ENCODE measurements around the gene LTBP2. TPM values are rescaled to one million over a fixed set of nuclear protein-coding genes. Genes with fewer than 3 reads are reported as not detected.

LTBP2 gene
- total and polyA plus RNA-seq, 2 of the 13 experiments (the other 11 are each of a cell fraction or from before 2014, with no cell fraction given), result 0.20 to 0.41 TPM

DNA sequence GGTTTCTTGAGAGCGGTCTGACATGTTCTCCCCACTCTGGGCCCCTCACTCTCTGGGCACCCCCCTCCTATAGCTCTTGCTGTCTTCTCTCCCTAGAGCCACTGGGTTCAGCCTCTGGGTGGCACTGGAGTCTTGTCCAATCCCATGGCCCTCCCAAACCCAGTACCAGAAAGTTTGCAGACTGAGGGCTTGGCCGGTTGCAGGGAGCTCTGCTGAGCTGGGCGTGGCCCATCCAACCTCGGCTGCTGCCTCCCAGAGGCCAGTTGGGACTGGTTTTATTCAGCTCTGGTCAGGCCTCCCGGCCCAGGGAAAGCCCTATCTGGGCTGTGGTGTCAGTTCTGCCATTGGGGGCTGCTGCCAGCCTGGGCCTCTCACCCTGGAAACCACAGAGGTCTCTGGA is 80.6 kb downstream of the LTBP2 start:
- no TSS peak for BruUV-seq (replicated peaks)
- peak; percentile 16 for DNase-seq (ENCODE audit: low spot score)

More for the DNA sequence above, 80.6 kb downstream of the LTBP2 start:
- ATAC-seq, result peak; percentile 84
- intact Hi-C loops (cut with micrococcal nuclease; ENCODE audit: unreplicated experiment), result no loop called here
- Histone ChIP-seq H3K4me3 (replicated peaks in 1 of 3; ENCODE audit: insufficient read depth in 1 of 3, low read depth in 2 of 3, low read length in 3 of 3) (no peak overlapping the region), H3K36me3 (replicated peaks in 1 of 2; ENCODE audit: control insufficient read depth in 1 of 2, insufficient read depth in 2 of 2, low read length in 2 of 2) (no peaks in the 10 kb centered on the region), H3K4me1 (ENCODE audit: insufficient read depth, low read length) (no peaks in the 10 kb centered on the region), H3K9ac (ENCODE audit: insufficient read depth, low read depth, low read length) (no peak overlapping the region), H3K79me2 (ENCODE audit: insufficient read depth, low read length) (no peaks in the 10 kb centered on the region), H3K27me3 (ENCODE audit: control insufficient read depth in 1 of 2, insufficient read depth in 2 of 2, low read length in 2 of 2) (peaks cover 3 to 51% of the 10 kb centered on the region in 2 experiments; a peak in 4 of 5 replicates), H3K4me2 (ENCODE audit: low read depth, low read length) (no peak overlapping the region), H3K27ac (ENCODE audit: extremely low read length, insufficient read depth, low read length) (no peak overlapping the region), H4K20me1 (ENCODE audit: insufficient read depth, low read length) (no peaks in the 10 kb centered on the region), H2AFZ (ENCODE audit: low read length) (no peak overlapping the region), H3K9me3 (ENCODE audit: low read length) (no peaks in the 10 kb centered on the region)
- 25% methylated on average over 4 of the region's 5 CpGs for WGBS (ENCODE audit: low lambda C conversion rate)
- in situ Hi-C loops (cut with HindIII; ENCODE audit: extremely low pct_ligation_motif_present, low pct_unique_long_range_greater_than_20kb), result no loop called here
- TF ChIP-seq, protein P1, sequence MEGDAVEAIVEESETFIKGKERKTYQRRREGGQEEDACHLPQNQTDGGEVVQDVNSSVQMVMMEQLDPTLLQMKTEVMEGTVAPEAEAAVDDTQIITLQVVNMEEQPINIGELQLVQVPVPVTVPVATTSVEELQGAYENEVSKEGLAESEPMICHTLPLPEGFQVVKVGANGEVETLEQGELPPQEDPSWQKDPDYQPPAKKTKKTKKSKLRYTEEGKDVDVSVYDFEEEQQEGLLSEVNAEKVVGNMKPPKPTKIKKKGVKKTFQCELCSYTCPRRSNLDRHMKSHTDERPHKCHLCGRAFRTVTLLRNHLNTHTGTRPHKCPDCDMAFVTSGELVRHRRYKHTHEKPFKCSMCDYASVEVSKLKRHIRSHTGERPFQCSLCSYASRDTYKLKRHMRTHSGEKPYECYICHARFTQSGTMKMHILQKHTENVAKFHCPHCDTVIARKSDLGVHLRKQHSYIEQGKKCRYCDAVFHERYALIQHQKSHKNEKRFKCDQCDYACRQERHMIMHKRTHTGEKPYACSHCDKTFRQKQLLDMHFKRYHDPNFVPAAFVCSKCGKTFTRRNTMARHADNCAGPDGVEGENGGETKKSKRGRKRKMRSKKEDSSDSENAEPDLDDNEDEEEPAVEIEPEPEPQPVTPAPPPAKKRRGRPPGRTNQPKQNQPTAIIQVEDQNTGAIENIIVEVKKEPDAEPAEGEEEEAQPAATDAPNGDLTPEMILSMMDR (CRISPR knock-in tag; IDR thresholded peaks at IDR 0.05), result peak; percentile 38
- TF ChIP-seq STAG1 (CRISPR knock-in tag; IDR thresholded peaks at IDR 0.05), result peak; percentile 43
- TF ChIP-seq, protein P2, sequence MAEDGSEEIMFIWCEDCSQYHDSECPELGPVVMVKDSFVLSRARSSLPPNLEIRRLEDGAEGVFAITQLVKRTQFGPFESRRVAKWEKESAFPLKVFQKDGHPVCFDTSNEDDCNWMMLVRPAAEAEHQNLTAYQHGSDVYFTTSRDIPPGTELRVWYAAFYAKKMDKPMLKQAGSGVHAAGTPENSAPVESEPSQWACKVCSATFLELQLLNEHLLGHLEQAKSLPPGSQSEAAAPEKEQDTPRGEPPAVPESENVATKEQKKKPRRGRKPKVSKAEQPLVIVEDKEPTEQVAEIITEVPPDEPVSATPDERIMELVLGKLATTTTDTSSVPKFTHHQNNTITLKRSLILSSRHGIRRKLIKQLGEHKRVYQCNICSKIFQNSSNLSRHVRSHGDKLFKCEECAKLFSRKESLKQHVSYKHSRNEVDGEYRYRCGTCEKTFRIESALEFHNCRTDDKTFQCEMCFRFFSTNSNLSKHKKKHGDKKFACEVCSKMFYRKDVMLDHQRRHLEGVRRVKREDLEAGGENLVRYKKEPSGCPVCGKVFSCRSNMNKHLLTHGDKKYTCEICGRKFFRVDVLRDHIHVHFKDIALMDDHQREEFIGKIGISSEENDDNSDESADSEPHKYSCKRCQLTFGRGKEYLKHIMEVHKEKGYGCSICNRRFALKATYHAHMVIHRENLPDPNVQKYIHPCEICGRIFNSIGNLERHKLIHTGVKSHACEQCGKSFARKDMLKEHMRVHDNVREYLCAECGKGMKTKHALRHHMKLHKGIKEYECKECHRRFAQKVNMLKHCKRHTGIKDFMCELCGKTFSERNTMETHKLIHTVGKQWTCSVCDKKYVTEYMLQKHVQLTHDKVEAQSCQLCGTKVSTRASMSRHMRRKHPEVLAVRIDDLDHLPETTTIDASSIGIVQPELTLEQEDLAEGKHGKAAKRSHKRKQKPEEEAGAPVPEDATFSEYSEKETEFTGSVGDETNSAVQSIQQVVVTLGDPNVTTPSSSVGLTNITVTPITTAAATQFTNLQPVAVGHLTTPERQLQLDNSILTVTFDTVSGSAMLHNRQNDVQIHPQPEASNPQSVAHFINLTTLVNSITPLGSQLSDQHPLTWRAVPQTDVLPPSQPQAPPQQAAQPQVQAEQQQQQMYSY (CRISPR knock-in tag; IDR thresholded peaks at IDR 0.05), result no peak
- no peak for TF ChIP-seq PAX8 (CRISPR knock-in tag; IDR thresholded peaks at IDR 0.05; ENCODE audit: borderline replicate concordance)
- TF ChIP-seq, protein P3, sequence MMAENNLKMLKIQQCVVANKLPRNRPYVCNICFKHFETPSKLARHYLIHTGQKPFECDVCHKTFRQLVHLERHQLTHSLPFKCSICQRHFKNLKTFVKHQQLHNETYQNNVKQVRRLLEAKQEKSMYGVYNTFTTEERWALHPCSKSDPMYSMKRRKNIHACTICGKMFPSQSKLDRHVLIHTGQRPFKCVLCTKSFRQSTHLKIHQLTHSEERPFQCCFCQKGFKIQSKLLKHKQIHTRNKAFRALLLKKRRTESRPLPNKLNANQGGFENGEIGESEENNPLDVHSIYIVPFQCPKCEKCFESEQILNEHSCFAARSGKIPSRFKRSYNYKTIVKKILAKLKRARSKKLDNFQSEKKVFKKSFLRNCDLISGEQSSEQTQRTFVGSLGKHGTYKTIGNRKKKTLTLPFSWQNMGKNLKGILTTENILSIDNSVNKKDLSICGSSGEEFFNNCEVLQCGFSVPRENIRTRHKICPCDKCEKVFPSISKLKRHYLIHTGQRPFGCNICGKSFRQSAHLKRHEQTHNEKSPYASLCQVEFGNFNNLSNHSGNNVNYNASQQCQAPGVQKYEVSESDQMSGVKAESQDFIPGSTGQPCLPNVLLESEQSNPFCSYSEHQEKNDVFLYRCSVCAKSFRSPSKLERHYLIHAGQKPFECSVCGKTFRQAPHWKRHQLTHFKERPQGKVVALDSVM (CRISPR knock-in tag; IDR thresholded peaks at IDR 0.05), result peak; percentile 37; the same call in 1 of the 2 replicates
- CTCF ChIA-PET (ENCODE audit: low intra/inter-chr PET ratio, low total read pairs), result no interaction called here
- POLR2A ChIA-PET, result no interaction called here
- no peak for FAIRE-seq

Measured in HepG2 (cell line).